Erythroblast (primary cell): Measurements from ENCODE around the gene MMP25.
A peak's percentile ranks its signal among the peaks of the same experiment; 100 is the strongest.
"Not testable (repeated sequence)": the region's sequence is repeated elsewhere in the genome, so short reads cannot be mapped to it uniquely, and the experiment has no call there.

Source experiments
- DNase-seq, 2 experiments: peaks; one replicate each; lab custom pipeline; 2025; lab: John Stamatoyannopoulos, UW
- GATA1 ChIP-seq: IDR thresholded peaks from 2 replicates; pipeline ENCODE4 v1.6.1; 2011; ENCODE audit warnings: low read depth, mild to moderate bottlenecking, control low read depth, low read length, moderate library complexity
- POLR2A ChIP-seq: IDR thresholded peaks from 2 replicates; pipeline ENCODE4 v1.6.1; 2011; ENCODE audit warnings: mild to moderate bottlenecking, low read length

The MMP25 gene

GRCh38 chr16:3049921-3050481 is 3.6 kb downstream of the MMP25 start:
- no peak for TF ChIP-seq POLR2A
- no peak for TF ChIP-seq GATA1
- no peak for DNase-seq

- no peak for DNase-seq
Observed at GRCh38 chr16:3050487-3050886, 4.1 kb downstream of the MMP25 start.

GRCh38 chr16:3051009-3051408 is 4.6 kb downstream of the MMP25 start:
- no peak for DNase-seq
- no peak for TF ChIP-seq GATA1
- no peak for TF ChIP-seq POLR2A

More at GRCh38 chr16:3050487-3050886, 4.1 kb downstream of the MMP25 start:
- TF ChIP-seq GATA1: no peak
- no peak for TF ChIP-seq POLR2A

DNA sequence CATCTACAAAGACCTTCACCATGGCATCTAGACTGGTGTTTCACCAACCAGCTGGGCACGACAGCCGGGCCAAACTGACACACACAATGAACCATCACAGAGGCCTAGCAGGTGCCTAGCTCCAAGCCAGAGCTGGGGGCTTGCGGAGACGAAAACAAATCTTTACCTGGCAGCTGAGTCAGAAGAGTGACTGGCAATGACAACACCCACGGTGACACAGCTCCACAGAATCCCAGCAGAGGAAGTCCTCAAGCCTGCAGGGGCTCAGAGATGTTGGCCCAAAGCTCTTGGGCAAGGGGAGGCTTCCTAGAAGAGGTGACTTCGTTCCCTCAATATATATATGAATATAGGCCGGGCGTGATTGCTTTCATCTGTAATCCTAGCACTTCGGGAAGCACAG is 5.1 kb downstream of the MMP25 start:
- no peak for DNase-seq
- TF ChIP-seq GATA1 (no peak), POLR2A (no peak)

DNA sequence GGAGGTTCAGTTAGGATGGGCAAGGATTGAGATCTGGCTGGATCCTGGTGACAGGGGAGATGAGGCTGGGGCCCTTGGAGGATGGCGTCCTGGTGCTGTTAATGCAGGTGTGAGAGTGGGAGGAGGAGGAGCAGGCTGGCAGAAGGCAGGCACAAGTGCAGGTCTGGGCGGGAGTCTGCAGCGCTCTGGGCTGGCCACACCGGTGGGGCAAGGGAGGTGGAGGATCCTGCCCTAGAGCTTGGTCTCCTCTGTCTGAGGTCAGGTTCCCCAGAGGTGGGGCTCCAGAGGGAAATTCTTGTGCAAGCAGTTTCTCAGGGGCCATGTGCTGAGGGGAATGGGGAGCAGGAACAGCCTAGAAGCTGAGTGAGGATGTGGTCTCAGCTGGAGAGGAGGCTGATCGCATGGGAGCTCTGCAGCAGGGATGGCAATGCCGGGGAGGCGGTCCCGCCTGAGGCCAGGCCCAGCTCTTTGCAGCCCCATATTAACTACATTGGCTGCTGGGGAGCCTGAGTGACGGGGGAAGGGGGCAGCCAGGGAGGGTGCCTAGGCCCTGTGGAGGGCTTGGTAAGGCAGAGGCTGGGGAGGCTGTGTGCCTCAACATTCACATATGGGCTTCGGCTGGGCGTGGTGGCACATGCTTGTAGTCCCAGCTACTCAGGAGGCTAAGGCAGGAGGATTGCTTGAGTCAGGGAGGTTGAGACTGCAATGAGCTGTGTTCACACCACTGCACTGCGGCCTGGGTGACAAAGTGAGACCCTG is 6.4 kb downstream of the MMP25 start:
- DNase-seq: not testable (repeated sequence)

DNA sequence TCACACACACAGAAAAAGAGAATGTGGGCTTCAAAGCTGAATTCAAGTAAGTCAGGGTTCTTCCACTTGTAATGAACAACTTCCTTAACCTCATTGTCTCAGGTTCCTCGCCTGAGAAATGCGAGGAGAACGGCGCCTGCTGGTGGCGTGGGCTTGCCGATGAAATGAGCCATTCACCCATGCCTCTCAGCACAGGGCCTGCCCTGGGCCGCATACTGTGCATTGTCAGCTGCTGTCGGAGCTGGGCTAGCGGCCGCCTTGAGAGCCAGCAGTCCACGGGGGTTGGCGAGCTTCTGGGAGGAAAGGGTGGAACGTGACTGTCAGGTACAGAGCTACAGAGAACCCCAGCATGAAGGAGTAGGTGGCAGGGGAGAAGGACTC is 7.0 kb downstream of the MMP25 start:
- not testable (repeated sequence) for DNase-seq

DNA sequence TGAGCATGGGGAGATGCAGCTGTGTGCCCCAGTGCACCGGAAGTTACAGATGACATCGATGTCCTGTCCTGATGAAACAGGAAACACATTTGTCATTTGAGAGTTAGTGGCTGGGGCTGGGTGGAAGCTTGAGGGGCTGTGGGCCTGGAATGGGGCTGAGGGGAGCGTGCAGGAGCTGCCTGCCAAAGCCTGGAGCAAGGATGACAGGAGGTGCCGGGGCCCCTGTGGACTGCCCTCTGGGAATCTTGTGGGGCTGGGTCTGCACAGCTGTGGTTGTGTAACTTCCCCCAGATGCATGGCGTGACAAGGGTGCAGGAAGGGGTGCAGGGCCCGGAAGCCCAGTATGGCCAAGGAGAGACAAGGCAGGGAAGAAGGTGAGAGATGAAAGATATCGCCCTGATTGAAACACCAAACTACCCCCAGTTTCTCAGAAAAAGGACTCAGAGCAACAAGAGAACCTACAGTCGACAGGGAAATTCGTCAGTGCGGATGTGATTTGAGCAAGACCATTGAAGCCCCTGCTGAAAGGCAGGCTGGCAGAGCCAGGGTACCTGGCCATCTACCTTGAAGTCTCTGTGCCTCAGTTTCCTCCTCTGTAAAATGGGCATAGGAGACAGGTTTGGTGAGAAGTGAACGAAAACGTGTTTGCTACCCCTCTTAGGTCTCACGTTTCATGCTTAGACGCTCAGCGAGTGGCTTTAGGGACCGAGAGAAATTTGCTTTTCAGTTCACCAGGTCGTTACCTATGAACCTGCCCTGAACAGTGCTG is 8.8 kb downstream of the MMP25 start:
- TF ChIP-seq POLR2A (no peak), GATA1 (no peak)
- no peak for DNase-seq

DNA sequence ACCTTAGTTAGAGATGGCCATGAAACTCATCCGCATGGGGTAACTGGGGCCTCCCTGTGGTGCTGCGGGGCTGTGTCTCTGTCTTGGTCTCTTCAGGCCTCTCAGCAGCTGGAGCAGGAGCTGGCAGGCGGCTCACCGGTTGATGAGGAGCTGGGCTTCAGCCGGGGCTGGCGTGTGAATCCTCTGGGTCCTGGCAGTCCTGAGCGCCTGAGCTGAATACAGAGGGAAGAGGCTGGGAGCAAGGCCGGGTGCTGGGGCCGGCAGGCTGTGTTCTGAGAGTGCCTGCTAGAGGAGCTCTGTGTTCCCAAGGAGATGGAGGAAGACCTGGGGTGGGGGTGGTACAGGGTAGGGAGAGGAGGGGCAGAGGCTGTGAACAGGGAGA is 9.4 kb downstream of the MMP25 start:
- not testable (repeated sequence) for DNase-seq

- no peak for TF ChIP-seq GATA1
- TF ChIP-seq POLR2A: no peak
- DNase-seq: no peak
Observed at GRCh38 chr16:3056336-3057180, 10.2 kb downstream of the MMP25 start.

DNA sequence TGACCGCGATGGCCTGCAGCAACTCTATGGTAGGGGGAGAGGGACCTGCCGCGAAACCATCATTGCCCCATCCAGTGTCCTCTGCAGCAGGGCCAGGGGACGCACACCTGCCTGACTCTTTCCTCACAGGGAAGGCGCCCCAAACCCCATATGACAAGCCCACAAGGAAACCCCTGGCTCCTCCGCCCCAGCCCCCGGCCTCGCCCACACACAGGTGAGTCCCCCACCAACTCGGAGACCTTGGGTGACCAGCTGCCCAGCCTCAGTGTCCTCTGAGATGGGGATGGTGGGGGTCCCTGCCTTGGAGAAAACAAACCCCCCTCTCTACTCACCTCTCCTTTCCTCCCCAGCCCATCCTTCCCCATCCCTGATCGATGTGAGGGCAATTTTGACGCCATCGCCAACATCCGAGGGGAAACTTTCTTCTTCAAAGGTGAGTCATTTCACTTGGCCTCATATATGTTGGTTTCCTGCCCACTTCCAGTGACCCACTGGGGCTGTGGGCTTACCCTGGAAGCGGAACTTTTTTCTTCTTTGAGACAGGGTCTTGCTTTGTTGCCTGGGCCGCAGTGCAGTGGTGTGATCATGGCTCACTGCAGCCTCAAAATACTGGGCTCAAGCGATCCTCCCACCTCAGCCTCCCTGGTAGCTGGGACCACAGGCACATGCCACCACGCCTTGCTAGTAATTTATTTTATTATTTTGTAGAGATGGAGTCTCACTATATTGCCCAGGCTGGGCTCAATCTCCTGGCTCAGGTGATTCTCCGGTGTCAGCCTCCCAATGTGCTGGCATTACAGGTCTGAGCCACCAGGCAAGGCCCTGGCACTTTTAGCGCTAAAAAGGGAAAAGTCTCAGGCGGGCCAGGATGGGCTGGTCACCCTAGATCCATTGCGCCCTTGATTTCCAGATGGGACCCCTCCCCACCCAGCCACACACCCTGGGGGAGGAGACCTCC is 11.1 kb downstream of the MMP25 start:
- DNase-seq: no peak
- TF ChIP-seq GATA1 (no peak), POLR2A (no peak)

GRCh38 chr16:3058139-3059030 is 12.0 kb downstream of the MMP25 start:
- peak; percentile 52 to 60 for DNase-seq
- no peak for TF ChIP-seq POLR2A
- TF ChIP-seq GATA1: no peak
